Thyroid gland (tissue), 4 donors: ENCODE results near the gene KCTD19. TPM values are rescaled to one million over a fixed set of nuclear protein-coding genes. Genes with fewer than 3 reads are reported as not detected.

ENCODE experiments used
- DNase-seq, 2 donors: peaks; one replicate each; pipeline ENCODE4 v3.0.0-alpha.2; 2019
- H3K27ac ChIP-seq, 3 donors: fragments of 200-600 bp; sonication (generic); 1 replicate in 2 of 3; 2 replicates in 1 of 3; pipeline ENCODE4 v1.5.1; 2016 to 2019; ENCODE audit warnings: mild to moderate bottlenecking in 1 of 3, moderate library complexity in 1 of 3
- H3K27me3 ChIP-seq: fragments of 200-600 bp; sonication (generic); one replicate; pipeline ENCODE4 v1.5.1; 2019
- H3K36me3 ChIP-seq, 2 donors: fragments of 200-600 bp; sonication (generic); one replicate each; pipeline ENCODE4 v1.5.1; 2016 to 2019
- H3K4me1 ChIP-seq, 2 donors: fragments of 200-600 bp; sonication (generic); one replicate each; pipeline ENCODE4 v1.5.1; 2017 to 2019
- H3K4me3 ChIP-seq, 3 donors: fragments of 200-600 bp; sonication (generic); replicated peaks in 1 of 3; 1 replicate in 2 of 3; 2 replicates in 1 of 3; pipeline ENCODE4 v1.5.1; 2016; ENCODE audit warnings: mild to moderate bottlenecking in 1 of 3
- H3K9me3 ChIP-seq: fragments of 200-600 bp; sonication (generic); one replicate; pipeline ENCODE4 v1.5.1; 2017
- CTCF ChIP-seq, 6 experiments: fragments of 200-600 bp in 3 of 6; fragments of 450-650 bp in 3 of 6; sonication (generic) in 3 of 6; IDR thresholded peaks; one replicate each; pipeline ENCODE4 v1.5.1; 2016 to 2019; ENCODE audit warnings: antibody characterized with exemption in 6 of 6, mild to moderate bottlenecking in 2 of 6, inconsistent platforms in 1 of 6, moderate library complexity in 1 of 6
- POLR2A ChIP-seq, 2 donors: fragments of 450-650 bp; IDR thresholded peaks; one replicate each; pipeline ENCODE4 v1.6.1; 2017; ENCODE audit warnings: antibody characterized with exemption in 2 of 2, mild to moderate bottlenecking in 2 of 2, moderate library complexity in 1 of 2
- WGBS, 2 donors: methylation state at CpG; one replicate each; pipeline ENCODE4 v1.1.5; 2017; 5-methylcytosine and 5-hydroxymethylcytosine counted together
- intact Hi-C: fragments of 100-400 bp; cut with DNase I; formaldehyde crosslinking; loops from one replicate; pipeline ENCODE4 v1.15.1; 2023
- total RNA-seq, 4 donors: library from RNA; depleted of rRNA; stranded (reverse); fragments of >200 nt; gene quantifications; one replicate each; pipeline ENCODE4 v1.2.3, GENCODE V29; 2016

Gene KCTD19
- total RNA-seq, 4 donors from 2014 or later: 2.6 TPM; not detected in 3

- H3K27ac ChIP-seq: no peak overlapping the region
- TF ChIP-seq POLR2A (IDR thresholded peaks at IDR 0.05) (no peak), CTCF (IDR thresholded peaks at IDR 0.05) (no peak)
- no peaks in the 10 kb centered on the region for H3K9me3 ChIP-seq
- no peak for DNase-seq
- intact Hi-C loops: no loop called here
- no peaks in the 10 kb centered on the region for H3K36me3 ChIP-seq
- WGBS, 2 donors: 80 to 86% methylated on average over 4 of the region's 4 CpGs
- H3K4me3 ChIP-seq: no peak overlapping the region
- peaks cover 3 to 19% of the 10 kb centered on the region in 2 donors for H3K4me1 ChIP-seq
- no peaks in the 10 kb centered on the region for H3K27me3 ChIP-seq
Measured at GRCh38 chr16:67294171-67294757, 32.3 kb downstream of the KCTD19 start.

GRCh38 chr16:67291461-67291860 is 35.1 kb downstream of the KCTD19 start:
- 71 to 84% methylated on average over 5 to 7 of the region's 7 CpGs for WGBS, 2 donors
- no peak for DNase-seq
- Histone ChIP-seq H3K27me3 (no peaks in the 10 kb centered on the region), H3K9me3 (no peaks in the 10 kb centered on the region), H3K36me3 (no peaks in the 10 kb centered on the region), H3K4me1 (peaks cover 3 to 18% of the 10 kb centered on the region in 2 donors), H3K4me3 (no peak overlapping the region), H3K27ac (no peak overlapping the region)
- TF ChIP-seq CTCF (IDR thresholded peaks at IDR 0.05) (no peak), POLR2A (IDR thresholded peaks at IDR 0.05) (no peak)
- intact Hi-C loops: no loop called here

GRCh38 chr16:67287960-67288359 is 38.6 kb downstream of the KCTD19 start:
- Histone ChIP-seq H3K36me3 (no peaks in the 10 kb centered on the region), H3K27me3 (no peaks in the 10 kb centered on the region), H3K9me3 (no peaks in the 10 kb centered on the region), H3K4me1 (peaks cover 5 to 8% of the 10 kb centered on the region in 2 donors), H3K4me3 (no peak overlapping the region), H3K27ac (no peak overlapping the region)
- intact Hi-C loops: no loop called here
- TF ChIP-seq CTCF (IDR thresholded peaks at IDR 0.05) (no peak), POLR2A (IDR thresholded peaks at IDR 0.05) (no peak)
- no peak for DNase-seq
- 97% methylated on average over 13 to 14 of the region's 14 CpGs for WGBS, 2 donors

- H3K27me3 ChIP-seq: no peaks in the 10 kb centered on the region
- no peak for DNase-seq
- H3K4me3 ChIP-seq: no peak overlapping the region
- H3K4me1 ChIP-seq: peaks cover 5 to 8% of the 10 kb centered on the region in 2 donors
- no peak overlapping the region for H3K27ac ChIP-seq
- no peak for TF ChIP-seq CTCF (IDR thresholded peaks at IDR 0.05)
- no peak for TF ChIP-seq POLR2A (IDR thresholded peaks at IDR 0.05)
- intact Hi-C loops: no loop called here
- 95 to 96% methylated on average over 17 to 18 of the region's 28 CpGs for WGBS, 2 donors
- H3K9me3 ChIP-seq: no peaks in the 10 kb centered on the region
- no peaks in the 10 kb centered on the region for H3K36me3 ChIP-seq
Measured at GRCh38 chr16:67286441-67287235, 39.9 kb downstream of the KCTD19 start.
